A673 (cell line): ENCODE data around the gene SIK3. TPM values are rescaled to one million over a fixed set of nuclear protein-coding genes. Genes with fewer than 3 reads are reported as not detected.
A peak's percentile ranks its signal among the peaks of the same experiment; 100 is the strongest.

ENCODE experiments used
- BruUV-seq: library from RNA; stranded (reverse); fragments of 400-500 nt; replicated peaks from 2 replicates; lab custom pipeline; 2021; lab: Mats Ljungman, UMichigan
- CTCF ChIA-PET: fragments of 300-600 bp; sonication (Branson Sonifier 250); formaldehyde crosslinking; loops from one replicate; lab custom pipeline; 2022; ENCODE audit warnings: antibody characterized with exemption; lab: Charles Lee
- POLR2A ChIA-PET: fragments of 300-600 bp; sonication (Branson Sonifier 250); formaldehyde crosslinking; loops from one replicate; lab custom pipeline; 2022; ENCODE audit warnings: antibody characterized with exemption; ENCODE audit not compliant: low non-redundant PET; lab: Charles Lee
- DNase-seq: peaks from one replicate; pipeline ENCODE4 v3.0.0-alpha.2; 2015; ENCODE audit warnings: low spot score
- H3K27ac ChIP-seq: fragments of 200-600 bp; sonication (generic); 2 replicates; pipeline ENCODE4 v1.5.1; 2016; ENCODE audit warnings: mixed run types, low read depth, mild to moderate bottlenecking, mixed read lengths, antibody characterized with exemption, low read length; ENCODE audit not compliant: poor library complexity, severe bottlenecking
- H3K27me3 ChIP-seq: fragments of 200-600 bp; sonication (generic); replicated peaks from 2 replicates; pipeline ENCODE4 v1.6.1; 2017; ENCODE audit warnings: mixed run types, low read depth, mild to moderate bottlenecking, mixed read lengths, antibody characterized with exemption, low read length; ENCODE audit not compliant: insufficient read depth, poor library complexity
- H3K36me3 ChIP-seq: fragments of 200-600 bp; sonication (generic); 2 replicates; pipeline ENCODE4 v1.6.1; 2016; ENCODE audit warnings: mixed run types, mild to moderate bottlenecking, mixed read lengths, antibody characterized with exemption, low read length; ENCODE audit not compliant: insufficient read depth, poor library complexity, severe bottlenecking
- H3K4me1 ChIP-seq: fragments of 200-600 bp; sonication (generic); 2 replicates; pipeline ENCODE4 v1.6.1; 2017; ENCODE audit warnings: mixed run types, mild to moderate bottlenecking, mixed read lengths, antibody characterized with exemption, low read length; ENCODE audit not compliant: insufficient read depth, poor library complexity, severe bottlenecking
- H3K4me3 ChIP-seq: fragments of 200-600 bp; sonication (generic); 2 replicates; pipeline ENCODE4 v1.5.1; 2016; ENCODE audit warnings: low read depth, mixed run types, mild to moderate bottlenecking, mixed read lengths, low read length; ENCODE audit not compliant: poor library complexity, severe bottlenecking
- H3K9me3 ChIP-seq: fragments of 200-600 bp; sonication (generic); 2 replicates; pipeline ENCODE4 v1.6.1; 2016; ENCODE audit warnings: mixed run types, low read depth, mild to moderate bottlenecking, mixed read lengths, antibody characterized with exemption, low read length; ENCODE audit not compliant: poor library complexity, severe bottlenecking
- CTCF ChIP-seq: fragments of 300-800, 200-600 bp; sonication (generic); conservative IDR thresholded peaks from 2 replicates; pipeline ENCODE4 v1.5.1; 2017; ENCODE audit warnings: low read depth, mild to moderate bottlenecking, antibody characterized with exemption, low read length, moderate library complexity, mixed read lengths
- EZH2 ChIP-seq: fragments of 200-600 bp; sonication (generic); IDR thresholded peaks from 2 replicates; pipeline ENCODE4 v1.6.1; 2017; ENCODE audit warnings: borderline replicate concordance, low read depth, mild to moderate bottlenecking, mixed read lengths, antibody characterized with exemption, low read length; ENCODE audit not compliant: poor library complexity, severe bottlenecking
- intact Hi-C: fragments of 100-400 bp; cut with micrococcal nuclease; formaldehyde crosslinking; loops from one replicate; pipeline ENCODE4 v1.10.0; 2022; ENCODE audit not compliant: unreplicated experiment
- total RNA-seq: library from RNA; stranded (reverse); gene quantifications from 2 replicates; pipeline ENCODE4 v1.2.3, GENCODE V29; 2021

SIK3 gene
- total RNA-seq, 1 experiment from 2014 or later = 81.7 TPM

- Histone ChIP-seq H3K27me3 (no peaks in the 10 kb centered on the region), H3K9me3 (no peaks in the 10 kb centered on the region), H3K4me1 (peaks cover 35% of the 10 kb centered on the region), H3K27ac (no peak overlapping the region), H3K36me3 (no peaks in the 10 kb centered on the region), H3K4me3 (no peak overlapping the region)
- POLR2A ChIA-PET = no interaction called here
- DNase-seq = peak; percentile 30
- intact Hi-C loops = loop anchor here (5.0 kb wide), 1 partner anchor 127 kb away; the partner anchor contains the start of gene SIK3
- CTCF ChIA-PET = no interaction called here
- no TSS peak for BruUV-seq
- TF ChIP-seq CTCF = no peak
- no peak for TF ChIP-seq EZH2
These were observed 127.5 kb downstream of the SIK3 start for GRCh38 chr11:116970485-116971292.

GRCh38 chr11:116969694-116970093 lies 128.5 kb downstream of the SIK3 start:
- POLR2A ChIA-PET = no interaction called here
- no peak for TF ChIP-seq CTCF
- no peak for TF ChIP-seq EZH2
- BruUV-seq = no TSS peak
- no peaks in the 10 kb centered on the region for H3K27me3 ChIP-seq
- H3K4me3 ChIP-seq = no peak overlapping the region
- H3K9me3 ChIP-seq = no peaks in the 10 kb centered on the region
- no peaks in the 10 kb centered on the region for H3K36me3 ChIP-seq
- CTCF ChIA-PET = no interaction called here
- no peak overlapping the region for H3K27ac ChIP-seq
- DNase-seq = no peak
- H3K4me1 ChIP-seq = peaks cover 35% of the 10 kb centered on the region
- intact Hi-C loops = loop anchor here (5.0 kb wide), 1 partner anchor 128 kb away; the partner anchor contains the start of gene SIK3

- ChIA-PET POLR2A (no interaction called here), CTCF (no interaction called here)
- H3K9me3 ChIP-seq = no peaks in the 10 kb centered on the region
- peaks cover 23% of the 10 kb centered on the region for H3K4me1 ChIP-seq
- no peaks in the 10 kb centered on the region for H3K36me3 ChIP-seq
- no peak overlapping the region for H3K27ac ChIP-seq
- TF ChIP-seq EZH2 = no peak
- TF ChIP-seq CTCF = no peak
- intact Hi-C loops = no loop called here
- BruUV-seq = no TSS peak
- no peak for DNase-seq
- H3K27me3 ChIP-seq = no peaks in the 10 kb centered on the region
- no peak overlapping the region for H3K4me3 ChIP-seq
These were observed 134.0 kb downstream of the SIK3 start for GRCh38 chr11:116964269-116964668.
